ENCODE data around the gene IFT22. TPM values are rescaled to one million over a fixed set of nuclear protein-coding genes. Genes with fewer than 3 reads are reported as not detected.
"Not testable (repeated sequence)": the region's sequence is repeated elsewhere in the genome, so short reads cannot be mapped to it uniquely, and the experiment has no call there.

The IFT22 gene
- total RNA-seq, 1 experiment from 2014 or later, result 41.9 TPM

- Histone ChIP-seq H3K9me3 (ENCODE audit: low read depth, low read length, poor library complexity, severe bottlenecking) (no peaks in the 10 kb centered on the region), H3K4me1 (ENCODE audit: insufficient read depth, low read length, poor library complexity, severe bottlenecking) (no peaks in the 10 kb centered on the region), H3K36me3 (ENCODE audit: insufficient read depth, low read length, poor library complexity, severe bottlenecking) (no peaks in the 10 kb centered on the region), H3K27ac (ENCODE audit: low read depth, low read length, poor library complexity, severe bottlenecking) (no peak overlapping the region), H3K4me3 (ENCODE audit: low read depth, low read length, poor library complexity, severe bottlenecking) (no peak overlapping the region), H3K27me3 (replicated peaks; ENCODE audit: insufficient read depth, low read depth, low read length, poor library complexity) (peaks cover 16% of the 10 kb centered on the region)
- ChIA-PET CTCF (no interaction called here), POLR2A (ENCODE audit: low non-redundant PET) (no interaction called here)
- TF ChIP-seq CTCF (conservative IDR thresholded peaks at IDR 0.05; ENCODE audit: low read depth, low read length), result no peak
- no peak for TF ChIP-seq EZH2 (IDR thresholded peaks at IDR 0.05; ENCODE audit: borderline replicate concordance, low read depth, low read length, poor library complexity, severe bottlenecking)
- no peak for DNase-seq (ENCODE audit: low spot score)
- BruUV-seq (replicated peaks), result no TSS peak
- intact Hi-C loops (cut with micrococcal nuclease; ENCODE audit: unreplicated experiment), result no loop called here
Observed at GRCh38 chr7:101294039-101294831, 27.4 kb downstream of the IFT22 start.

- H3K9me3 ChIP-seq (ENCODE audit: low read depth, low read length, poor library complexity, severe bottlenecking); H3K27ac ChIP-seq (ENCODE audit: low read depth, low read length, poor library complexity, severe bottlenecking); POLR2A ChIA-PET (ENCODE audit: low non-redundant PET); H3K36me3 ChIP-seq (ENCODE audit: insufficient read depth, low read length, poor library complexity, severe bottlenecking); BruUV-seq (replicated peaks); H3K4me1 ChIP-seq (ENCODE audit: insufficient read depth, low read length, poor library complexity, severe bottlenecking); H3K4me3 ChIP-seq (ENCODE audit: low read depth, low read length, poor library complexity, severe bottlenecking); CTCF ChIA-PET; DNase-seq (ENCODE audit: low spot score); intact Hi-C loops (cut with micrococcal nuclease; ENCODE audit: unreplicated experiment): not testable (repeated sequence)
- H3K27me3 ChIP-seq (replicated peaks; ENCODE audit: insufficient read depth, low read depth, low read length, poor library complexity), result peaks cover 12% of the 10 kb centered on the region
Observed at GRCh38 chr7:101293069-101294021, 28.3 kb downstream of the IFT22 start.

- H3K4me1 ChIP-seq (ENCODE audit: insufficient read depth, low read length, poor library complexity, severe bottlenecking); H3K27me3 ChIP-seq (replicated peaks; ENCODE audit: insufficient read depth, low read depth, low read length, poor library complexity); H3K36me3 ChIP-seq (ENCODE audit: insufficient read depth, low read length, poor library complexity, severe bottlenecking); POLR2A ChIA-PET (ENCODE audit: low non-redundant PET); H3K9me3 ChIP-seq (ENCODE audit: low read depth, low read length, poor library complexity, severe bottlenecking); H3K27ac ChIP-seq (ENCODE audit: low read depth, low read length, poor library complexity, severe bottlenecking); H3K4me3 ChIP-seq (ENCODE audit: low read depth, low read length, poor library complexity, severe bottlenecking); BruUV-seq (replicated peaks); intact Hi-C loops (cut with micrococcal nuclease; ENCODE audit: unreplicated experiment); DNase-seq (ENCODE audit: low spot score): not testable (repeated sequence)
- CTCF ChIA-PET, result interaction anchor here (0.6 kb wide), 1 partner anchor 389 kb away, joined by 3 read pairs; no protein-coding TSS in a partner anchor
Observed at GRCh38 chr7:101292566-101292965, 29.0 kb downstream of the IFT22 start.

Data from A673 (cell line).